ENCODE data around the gene SWAP70. TPM values are rescaled to one million over a fixed set of nuclear protein-coding genes. Genes with fewer than 3 reads are reported as not detected.

Gene SWAP70
- total RNA-seq, 1 experiment from 2014 or later, result 18.6 TPM

DNA sequence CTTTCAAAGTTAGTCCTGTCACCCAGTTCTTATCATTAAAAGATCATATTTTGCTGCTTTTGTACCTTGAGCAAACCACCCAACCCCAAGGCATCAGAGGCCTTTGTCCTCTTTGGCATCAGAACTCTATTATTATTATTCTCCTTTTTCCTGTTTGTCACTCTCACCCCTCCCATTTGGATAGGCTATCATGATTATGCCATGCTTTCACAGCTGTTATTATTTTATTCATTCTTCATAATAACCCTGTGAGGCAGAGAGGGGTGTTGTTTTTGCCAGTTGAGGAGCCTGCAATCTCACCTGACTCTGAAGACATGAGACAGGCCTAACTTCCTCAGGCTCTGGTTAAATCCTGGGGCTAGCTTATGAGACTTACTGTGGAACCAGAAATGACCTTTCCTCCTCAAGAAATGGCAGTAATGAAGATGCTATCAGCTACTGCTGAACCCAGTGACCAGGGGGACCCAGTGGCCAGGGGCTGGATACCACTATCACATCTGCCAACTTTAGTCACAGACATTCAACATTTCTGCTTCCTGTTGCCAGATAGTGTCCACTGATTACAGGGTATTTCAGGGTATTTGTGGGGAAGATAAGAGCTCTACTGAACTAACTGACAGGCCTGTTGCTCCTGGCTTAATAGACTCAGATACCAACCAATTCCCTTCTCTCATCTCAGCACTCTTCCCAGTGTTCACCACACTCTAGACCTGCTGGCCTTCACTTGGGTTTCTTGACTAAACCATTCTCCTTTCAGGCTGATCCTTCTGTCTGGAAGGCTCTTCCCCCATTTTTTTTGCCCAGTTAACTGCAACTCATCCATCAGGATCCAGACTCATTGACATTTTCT lies 11.8 kb upstream of the SWAP70 start:
- Histone ChIP-seq H4K20me1 (ENCODE audit: insufficient read depth) (no peaks in the 10 kb centered on the region), H2AFZ (no peak overlapping the region), H3K4me3 (no peak overlapping the region), H3K27me3 (ENCODE audit: insufficient read depth, low read depth) (no peaks in the 10 kb centered on the region), H3K9me2 (ENCODE audit: insufficient read depth) (no peaks in the 10 kb centered on the region), H3K9me3 (ENCODE audit: insufficient read depth, low read depth) (no peaks in the 10 kb centered on the region), H3K79me2 (ENCODE audit: low read depth) (no peaks in the 10 kb centered on the region), H3K36me3 (ENCODE audit: low read depth) (no peaks in the 10 kb centered on the region), H3K4me2 (no peak overlapping the region), H3K4me1 (replicated peaks; ENCODE audit: insufficient read depth) (no peaks in the 10 kb centered on the region; the same call in 1 of the 2 replicates), H3K27ac (no peak overlapping the region), H3F3A (ENCODE audit: insufficient read depth, low read depth) (no peaks in the 10 kb centered on the region)
- no peak for TF ChIP-seq CTCF (conservative IDR thresholded peaks at IDR 0.05)
- no peak for TF ChIP-seq EZH2 (IDR thresholded peaks at IDR 0.05; ENCODE audit: low read depth)
- intact Hi-C loops (cut with micrococcal nuclease; ENCODE audit: unreplicated experiment), result no loop called here
- DNase-seq, result no peak
- BruUV-seq (replicated peaks), result no TSS peak
- ChIA-PET POLR2A (ENCODE audit: unreplicated experiment) (no interaction called here), CTCF (interaction anchor here (0.6 kb wide), 1 partner anchor 118 kb away, joined by 3 read pairs; no protein-coding TSS in a partner anchor)

- no peak for TF ChIP-seq CTCF (conservative IDR thresholded peaks at IDR 0.05)
- no peak for TF ChIP-seq EZH2 (IDR thresholded peaks at IDR 0.05; ENCODE audit: low read depth)
- H3K27me3 ChIP-seq (ENCODE audit: insufficient read depth, low read depth), result no peaks in the 10 kb centered on the region
Observed at GRCh38 chr11:9653871-9654270, 10.0 kb upstream of the SWAP70 start.

GRCh38 chr11:9656864-9657263 lies 7.0 kb upstream of the SWAP70 start:
- Histone ChIP-seq H4K20me1 (ENCODE audit: insufficient read depth) (no peaks in the 10 kb centered on the region), H2AFZ (no peak overlapping the region), H3F3A (ENCODE audit: insufficient read depth, low read depth) (no peaks in the 10 kb centered on the region), H3K9me2 (ENCODE audit: insufficient read depth) (no peaks in the 10 kb centered on the region), H3K4me1 (replicated peaks; ENCODE audit: insufficient read depth) (no peaks in the 10 kb centered on the region; the same call in 1 of the 2 replicates), H3K79me2 (ENCODE audit: low read depth) (no peaks in the 10 kb centered on the region), H3K27me3 (ENCODE audit: insufficient read depth, low read depth) (no peaks in the 10 kb centered on the region), H3K4me2 (no peak overlapping the region), H3K36me3 (ENCODE audit: low read depth) (no peaks in the 10 kb centered on the region), H3K4me3 (no peak overlapping the region), H3K9me3 (ENCODE audit: insufficient read depth, low read depth) (no peaks in the 10 kb centered on the region), H3K27ac (no peak overlapping the region)
- intact Hi-C loops (cut with micrococcal nuclease; ENCODE audit: unreplicated experiment), result no loop called here
- POLR2A ChIA-PET (ENCODE audit: unreplicated experiment), result no interaction called here
- DNase-seq, result no peak
- CTCF ChIA-PET, result no interaction called here
- no peak for TF ChIP-seq CTCF (conservative IDR thresholded peaks at IDR 0.05)
- TF ChIP-seq EZH2 (IDR thresholded peaks at IDR 0.05; ENCODE audit: low read depth), result no peak
- no TSS peak for BruUV-seq (replicated peaks)

More at GRCh38 chr11:9653871-9654270, 10.0 kb upstream of the SWAP70 start:
- Histone ChIP-seq H3K4me2 (no peak overlapping the region), H3K36me3 (ENCODE audit: low read depth) (no peaks in the 10 kb centered on the region), H3K4me1 (replicated peaks; ENCODE audit: insufficient read depth) (no peaks in the 10 kb centered on the region; the same call in 1 of the 2 replicates), H3K9me2 (ENCODE audit: insufficient read depth) (no peaks in the 10 kb centered on the region), H3K27ac (no peak overlapping the region), H3K4me3 (no peak overlapping the region), H2AFZ (no peak overlapping the region), H4K20me1 (ENCODE audit: insufficient read depth) (no peaks in the 10 kb centered on the region), H3K79me2 (ENCODE audit: low read depth) (no peaks in the 10 kb centered on the region), H3F3A (ENCODE audit: insufficient read depth, low read depth) (no peaks in the 10 kb centered on the region), H3K9me3 (ENCODE audit: insufficient read depth, low read depth) (no peaks in the 10 kb centered on the region)
- intact Hi-C loops (cut with micrococcal nuclease; ENCODE audit: unreplicated experiment), result no loop called here
- DNase-seq, result no peak
- ChIA-PET POLR2A (ENCODE audit: unreplicated experiment) (no interaction called here), CTCF (no interaction called here)
- BruUV-seq (replicated peaks), result no TSS peak

Measured in PC-9 (cell line).